Measurements from ENCODE around the gene CAMTA2.

Gene CAMTA2

GRCh38 chr17:4958102-4958501 lies 29.4 kb downstream of the CAMTA2 start:
- Histone ChIP-seq H3K9me3 (ENCODE audit: control insufficient read depth in 1 of 2, low read length in 2 of 2) (no peaks in the 10 kb centered on the region), H3K36me3 (ENCODE audit: control insufficient read depth in 1 of 2, insufficient read depth in 2 of 2, low read length in 2 of 2) (peaks cover 0 to 20% of the 10 kb centered on the region in 2 donors), H3K9ac (ENCODE audit: low read depth in 1 of 2, low read length in 2 of 2) (no peak overlapping the region), H3K4me1 (ENCODE audit: control insufficient read depth in 1 of 2, insufficient read depth in 2 of 2, low read length in 2 of 2) (peaks cover 13 to 17% of the 10 kb centered on the region in 2 donors), H3K4me3 (ENCODE audit: low read depth in 1 of 2, low read length in 2 of 2) (no peak overlapping the region), H3K27me3 (ENCODE audit: control insufficient read depth in 1 of 2, insufficient read depth in 2 of 2, low read length in 2 of 2) (no peaks in the 10 kb centered on the region), H3K27ac (ENCODE audit: low read depth, low read length) (no peak overlapping the region)

- H3K4me1 ChIP-seq (ENCODE audit: control insufficient read depth in 1 of 2, insufficient read depth in 2 of 2, low read length in 2 of 2) = peaks cover 15 to 17% of the 10 kb centered on the region in 2 donors
- H3K9ac ChIP-seq (ENCODE audit: low read depth in 1 of 2, low read length in 2 of 2) = no peak overlapping the region
- no peak overlapping the region for H3K4me3 ChIP-seq (ENCODE audit: low read depth in 1 of 2, low read length in 2 of 2)
- no peaks in the 10 kb centered on the region for H3K9me3 ChIP-seq (ENCODE audit: control insufficient read depth in 1 of 2, low read length in 2 of 2)
- peaks cover 0 to 20% of the 10 kb centered on the region in 2 donors for H3K36me3 ChIP-seq (ENCODE audit: control insufficient read depth in 1 of 2, insufficient read depth in 2 of 2, low read length in 2 of 2)
- H3K27me3 ChIP-seq (ENCODE audit: control insufficient read depth in 1 of 2, insufficient read depth in 2 of 2, low read length in 2 of 2) = no peaks in the 10 kb centered on the region
- H3K27ac ChIP-seq (ENCODE audit: low read depth, low read length) = no peak overlapping the region
Observed at GRCh38 chr17:4956493-4957061, 30.9 kb downstream of the CAMTA2 start.

GRCh38 chr17:4955091-4955490 lies 32.4 kb downstream of the CAMTA2 start:
- Histone ChIP-seq H3K9me3 (ENCODE audit: control insufficient read depth in 1 of 2, low read length in 2 of 2) (no peaks in the 10 kb centered on the region), H3K9ac (ENCODE audit: low read depth in 1 of 2, low read length in 2 of 2) (no peak overlapping the region), H3K27ac (ENCODE audit: low read depth, low read length) (no peak overlapping the region), H3K4me3 (ENCODE audit: low read depth in 1 of 2, low read length in 2 of 2) (no peak overlapping the region), H3K27me3 (ENCODE audit: control insufficient read depth in 1 of 2, insufficient read depth in 2 of 2, low read length in 2 of 2) (no peaks in the 10 kb centered on the region), H3K4me1 (ENCODE audit: control insufficient read depth in 1 of 2, insufficient read depth in 2 of 2, low read length in 2 of 2) (peaks cover 25 to 28% of the 10 kb centered on the region in 2 donors), H3K36me3 (ENCODE audit: control insufficient read depth in 1 of 2, insufficient read depth in 2 of 2, low read length in 2 of 2) (peaks cover 0 to 11% of the 10 kb centered on the region in 2 donors)

DNA sequence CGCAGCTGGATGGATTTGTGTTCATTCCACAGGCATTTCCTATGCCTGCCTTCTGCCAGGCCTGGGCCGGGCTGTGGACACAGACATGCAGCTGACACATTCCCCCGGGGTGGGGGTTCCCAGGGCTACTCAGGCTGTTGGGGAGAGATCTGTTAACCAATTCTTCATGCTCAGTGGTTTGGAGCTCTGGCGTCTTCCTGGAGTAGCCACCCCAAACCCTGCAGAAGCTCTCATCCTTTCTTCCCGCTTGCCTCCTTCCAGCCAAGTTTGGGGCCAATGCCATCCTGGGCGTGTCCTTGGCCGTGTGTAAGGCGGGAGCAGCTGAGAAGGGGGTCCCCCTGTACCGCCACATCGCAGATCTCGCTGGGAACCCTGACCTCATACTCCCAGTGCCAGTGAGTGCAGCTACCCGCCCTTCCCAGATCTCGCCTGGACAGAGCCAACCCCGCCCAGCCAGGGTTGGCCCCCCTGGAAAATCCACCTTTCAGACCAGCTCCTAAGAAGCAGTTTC lies 34.0 kb downstream of the CAMTA2 start:
- Histone ChIP-seq H3K4me1 (ENCODE audit: control insufficient read depth in 1 of 2, insufficient read depth in 2 of 2, low read length in 2 of 2) (peaks cover 13 to 17% of the 10 kb centered on the region in 2 donors), H3K9me3 (ENCODE audit: control insufficient read depth in 1 of 2, low read length in 2 of 2) (no peaks in the 10 kb centered on the region), H3K9ac (ENCODE audit: low read depth in 1 of 2, low read length in 2 of 2) (no peak overlapping the region), H3K4me3 (ENCODE audit: low read depth in 1 of 2, low read length in 2 of 2) (no peak overlapping the region), H3K36me3 (ENCODE audit: control insufficient read depth in 1 of 2, insufficient read depth in 2 of 2, low read length in 2 of 2) (no peaks in the 10 kb centered on the region), H3K27ac (ENCODE audit: low read depth, low read length) (no peak overlapping the region), H3K27me3 (ENCODE audit: control insufficient read depth in 1 of 2, insufficient read depth in 2 of 2, low read length in 2 of 2) (no peaks in the 10 kb centered on the region)

- H3K4me3 ChIP-seq (ENCODE audit: low read depth in 1 of 2, low read length in 2 of 2) = peak overlapping the region in 1 of 2 donors; percentile 57
- H3K4me1 ChIP-seq (ENCODE audit: control insufficient read depth in 1 of 2, insufficient read depth in 2 of 2, low read length in 2 of 2) = peaks cover 15 to 24% of the 10 kb centered on the region in 2 donors
- H3K9ac ChIP-seq (ENCODE audit: low read depth in 1 of 2, low read length in 2 of 2) = peak overlapping the region; percentile 3 to 91
- no peak overlapping the region for H3K27ac ChIP-seq (ENCODE audit: low read depth, low read length)
- peaks cover 0 to 1% of the 10 kb centered on the region in 2 donors for H3K36me3 ChIP-seq (ENCODE audit: control insufficient read depth in 1 of 2, insufficient read depth in 2 of 2, low read length in 2 of 2)
- H3K9me3 ChIP-seq (ENCODE audit: control insufficient read depth in 1 of 2, low read length in 2 of 2) = no peaks in the 10 kb centered on the region
- no peaks in the 10 kb centered on the region for H3K27me3 ChIP-seq (ENCODE audit: control insufficient read depth in 1 of 2, insufficient read depth in 2 of 2, low read length in 2 of 2)
Observed at GRCh38 chr17:4951486-4951885, 36.0 kb downstream of the CAMTA2 start.

DNA sequence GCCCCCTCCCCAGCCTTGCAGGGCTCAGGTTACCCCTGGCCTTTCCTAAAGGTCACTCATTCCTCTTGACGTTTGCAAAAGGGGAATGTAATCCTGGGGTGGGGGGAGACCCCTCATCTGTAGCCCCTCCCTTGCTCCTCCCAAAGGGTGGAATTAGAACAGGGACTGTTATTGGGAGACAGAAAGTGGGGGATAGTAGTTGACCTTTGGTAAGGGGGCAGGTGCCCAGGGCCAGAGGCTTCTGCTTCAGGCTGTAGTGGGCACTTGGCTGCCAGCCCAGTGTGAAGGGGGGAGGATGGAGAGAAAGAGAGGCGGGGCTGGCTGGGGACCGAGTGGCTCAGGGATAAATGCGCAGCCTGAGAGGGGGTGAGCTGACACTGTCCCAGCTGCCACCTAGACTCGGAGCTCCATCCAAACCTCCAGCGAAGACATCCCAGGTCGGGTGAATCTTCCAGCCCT lies 36.7 kb downstream of the CAMTA2 start, which contains the start of gene ENO3:
TSS of gene ENO3 (plus strand) at position 374 of the 459 bp plus-strand sequence. CDS start 711 bp downstream, outside the sequence.
- Histone ChIP-seq H3K9me3 (ENCODE audit: control insufficient read depth in 1 of 2, low read length in 2 of 2) (no peaks in the 10 kb centered on the region), H3K27me3 (ENCODE audit: control insufficient read depth in 1 of 2, insufficient read depth in 2 of 2, low read length in 2 of 2) (no peaks in the 10 kb centered on the region), H3K9ac (ENCODE audit: low read depth in 1 of 2, low read length in 2 of 2) (peak within 1 kb of the TSS; percentile 84 to 91), H3K4me1 (ENCODE audit: control insufficient read depth in 1 of 2, insufficient read depth in 2 of 2, low read length in 2 of 2) (peaks cover 20 to 31% of the 10 kb centered on the region in 2 donors), H3K4me3 (ENCODE audit: low read depth in 1 of 2, low read length in 2 of 2) (peak within 1 kb of the TSS; percentile 57 to 80), H3K27ac (ENCODE audit: low read depth, low read length) (peak within 1 kb of the TSS; percentile 99), H3K36me3 (ENCODE audit: control insufficient read depth in 1 of 2, insufficient read depth in 2 of 2, low read length in 2 of 2) (peaks cover 0 to 8% of the 10 kb centered on the region in 2 donors)

- peak overlapping the region; percentile 84 to 91 for H3K9ac ChIP-seq (ENCODE audit: low read depth in 1 of 2, low read length in 2 of 2)
- H3K27me3 ChIP-seq (ENCODE audit: control insufficient read depth in 1 of 2, insufficient read depth in 2 of 2, low read length in 2 of 2) = no peaks in the 10 kb centered on the region
- peak overlapping the region; percentile 57 to 80 for H3K4me3 ChIP-seq (ENCODE audit: low read depth in 1 of 2, low read length in 2 of 2)
- H3K27ac ChIP-seq (ENCODE audit: low read depth, low read length) = peak overlapping the region; percentile 99
- peaks cover 26 to 36% of the 10 kb centered on the region in 2 donors for H3K4me1 ChIP-seq (ENCODE audit: control insufficient read depth in 1 of 2, insufficient read depth in 2 of 2, low read length in 2 of 2)
- peaks cover 0 to 13% of the 10 kb centered on the region in 2 donors for H3K36me3 ChIP-seq (ENCODE audit: control insufficient read depth in 1 of 2, insufficient read depth in 2 of 2, low read length in 2 of 2)
- no peaks in the 10 kb centered on the region for H3K9me3 ChIP-seq (ENCODE audit: control insufficient read depth in 1 of 2, low read length in 2 of 2)
Observed at GRCh38 chr17:4950075-4950745, 37.3 kb downstream of the CAMTA2 start.

DNA sequence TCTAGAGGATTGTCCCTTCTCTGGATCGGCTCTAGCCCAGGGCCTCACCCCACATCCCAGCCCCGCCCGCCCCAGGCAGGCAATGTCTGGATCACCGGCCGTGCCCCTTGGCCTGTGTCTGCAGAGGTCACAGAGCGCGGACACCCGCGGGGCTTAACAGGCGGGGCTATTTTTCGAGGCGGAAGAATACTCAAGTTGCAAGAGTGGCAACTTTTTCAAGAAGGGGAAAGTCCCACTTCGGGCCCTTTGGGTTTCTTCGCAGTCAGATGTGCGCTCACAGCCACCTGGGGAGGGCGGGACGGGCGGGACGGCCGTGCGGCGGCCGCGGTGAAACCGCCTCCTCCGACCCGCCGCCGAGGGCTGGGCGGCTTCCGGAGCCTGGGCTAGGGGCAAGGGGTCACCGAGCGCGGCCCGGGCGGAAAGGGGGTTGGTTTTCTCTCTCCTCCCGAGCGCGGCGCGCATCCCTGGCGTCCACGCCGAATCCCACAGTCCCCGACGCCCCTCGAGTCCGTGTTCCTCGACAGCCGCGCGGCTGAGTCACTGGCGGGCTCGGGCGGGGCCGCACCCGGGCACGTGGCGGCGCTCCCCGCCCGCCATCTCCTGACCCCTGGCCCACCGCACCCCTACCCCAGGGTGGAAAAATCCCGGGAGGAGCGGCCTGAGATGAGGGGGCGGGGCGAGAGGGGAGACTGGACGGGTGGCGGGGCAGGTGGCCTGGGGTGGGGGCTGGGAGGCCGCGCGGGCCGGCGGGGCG lies 38.0 kb downstream of the CAMTA2 start:
- Histone ChIP-seq H3K9me3 (ENCODE audit: control insufficient read depth in 1 of 2, low read length in 2 of 2) (no peaks in the 10 kb centered on the region), H3K4me1 (ENCODE audit: control insufficient read depth in 1 of 2, insufficient read depth in 2 of 2, low read length in 2 of 2) (peaks cover 33 to 43% of the 10 kb centered on the region in 2 donors), H3K9ac (ENCODE audit: low read depth in 1 of 2, low read length in 2 of 2) (peak overlapping the region; percentile 79 to 83), H3K27ac (ENCODE audit: low read depth, low read length) (peak overlapping the region; percentile 99), H3K4me3 (ENCODE audit: low read depth in 1 of 2, low read length in 2 of 2) (peak overlapping the region; percentile 82 to 99), H3K27me3 (ENCODE audit: control insufficient read depth in 1 of 2, insufficient read depth in 2 of 2, low read length in 2 of 2) (no peaks in the 10 kb centered on the region), H3K36me3 (ENCODE audit: control insufficient read depth in 1 of 2, insufficient read depth in 2 of 2, low read length in 2 of 2) (peaks cover 5 to 18% of the 10 kb centered on the region in 2 donors)

DNA sequence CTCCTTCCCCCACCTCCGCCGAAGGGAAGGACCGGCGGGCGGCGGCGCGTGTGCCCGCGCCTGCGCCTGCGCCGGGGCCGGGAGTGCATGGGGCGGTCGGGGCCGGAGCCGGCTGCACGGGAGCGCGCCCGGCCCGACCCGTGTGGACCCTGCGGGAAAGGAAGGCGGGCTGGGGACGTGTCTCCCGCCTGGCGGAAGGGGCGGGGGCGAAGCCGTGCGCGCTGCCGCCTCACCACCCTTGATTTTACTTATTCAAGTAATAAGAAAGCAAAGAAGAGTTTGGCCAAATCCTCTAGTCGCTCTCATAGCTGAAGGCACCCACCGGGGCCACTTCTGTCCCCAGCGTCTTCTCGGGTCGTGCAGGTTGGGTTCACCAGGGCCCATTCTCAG lies 38.5 kb downstream of the CAMTA2 start:
- Histone ChIP-seq H3K27me3 (ENCODE audit: control insufficient read depth in 1 of 2, insufficient read depth in 2 of 2, low read length in 2 of 2) (no peaks in the 10 kb centered on the region), H3K27ac (ENCODE audit: low read depth, low read length) (peak overlapping the region; percentile 99), H3K9ac (ENCODE audit: low read depth in 1 of 2, low read length in 2 of 2) (peak overlapping the region; percentile 79 to 83), H3K9me3 (ENCODE audit: control insufficient read depth in 1 of 2, low read length in 2 of 2) (no peaks in the 10 kb centered on the region), H3K4me3 (ENCODE audit: low read depth in 1 of 2, low read length in 2 of 2) (peak overlapping the region; percentile 82 to 99), H3K4me1 (ENCODE audit: control insufficient read depth in 1 of 2, insufficient read depth in 2 of 2, low read length in 2 of 2) (peaks cover 39 to 49% of the 10 kb centered on the region in 2 donors), H3K36me3 (ENCODE audit: control insufficient read depth in 1 of 2, insufficient read depth in 2 of 2, low read length in 2 of 2) (peaks cover 9 to 23% of the 10 kb centered on the region in 2 donors)

All from duodenal mucosa (tissue), 2 donors.